Dermis blood vessel endothelial cell (primary cell): ENCODE data around the gene TRMT11. TPM values are rescaled to one million over a fixed set of nuclear protein-coding genes. Genes with fewer than 3 reads are reported as not detected.

ENCODE experiments used
- DNase-seq: peaks from one replicate; pipeline ENCODE4 v3.0.0; 2010
- total RNA-seq: library from RNA; depleted of rRNA; stranded (reverse); fragments of >200 nt; gene quantifications from 2 replicates; pipeline ENCODE4 v1.2.3, GENCODE V29; 2014

TRMT11 gene
- total RNA-seq, 1 donor from 2014 or later, result 18.0 TPM

DNA sequence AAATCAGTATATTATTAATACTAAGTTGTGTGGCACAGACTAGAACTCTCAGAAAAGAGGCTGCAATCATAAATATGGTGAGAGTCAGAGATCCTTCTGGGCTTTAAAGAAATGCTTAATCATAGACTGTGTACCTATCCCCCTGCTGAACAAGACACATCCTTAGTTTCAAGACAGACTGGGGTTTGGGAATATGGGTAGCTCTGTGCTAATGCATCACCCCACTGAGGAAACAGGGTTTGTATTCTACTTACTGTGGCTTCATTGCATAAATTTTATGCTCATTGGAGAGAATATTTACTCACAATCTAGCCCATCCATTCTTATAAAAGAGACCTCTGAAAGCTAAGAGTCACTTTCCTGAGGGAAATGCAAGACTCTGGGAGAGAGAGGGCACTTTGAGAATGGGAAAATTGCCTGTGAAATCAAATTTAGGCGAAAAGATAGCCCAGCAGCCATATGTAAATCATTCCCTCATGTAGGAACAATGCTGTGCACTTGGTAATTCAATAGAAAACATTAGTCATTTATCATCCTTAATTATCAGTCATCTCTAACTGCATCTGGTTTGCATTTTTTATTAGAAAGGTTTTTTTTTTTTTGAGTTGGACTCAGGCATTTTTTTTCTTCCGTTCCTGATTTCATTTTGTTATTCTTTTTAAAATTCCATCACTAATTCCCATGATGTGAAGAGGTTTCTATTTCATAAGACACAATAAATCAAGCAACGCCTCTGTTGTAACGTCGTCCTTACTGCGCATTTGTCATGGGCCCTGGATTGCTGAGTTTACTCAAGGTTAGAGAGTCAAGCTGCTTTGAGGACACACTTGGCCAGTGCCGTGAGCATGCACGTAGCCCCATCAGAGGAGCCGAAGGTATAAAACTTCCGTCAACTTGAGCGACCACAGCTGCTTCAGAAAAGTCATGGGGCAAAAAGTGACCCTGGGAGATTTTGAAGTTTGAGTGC, 91.8 kb downstream of the TRMT11 start:
- no peak for DNase-seq

GRCh38 chr6:126083875-126084274, 97.5 kb downstream of the TRMT11 start:
- DNase-seq, result no peak

DNA sequence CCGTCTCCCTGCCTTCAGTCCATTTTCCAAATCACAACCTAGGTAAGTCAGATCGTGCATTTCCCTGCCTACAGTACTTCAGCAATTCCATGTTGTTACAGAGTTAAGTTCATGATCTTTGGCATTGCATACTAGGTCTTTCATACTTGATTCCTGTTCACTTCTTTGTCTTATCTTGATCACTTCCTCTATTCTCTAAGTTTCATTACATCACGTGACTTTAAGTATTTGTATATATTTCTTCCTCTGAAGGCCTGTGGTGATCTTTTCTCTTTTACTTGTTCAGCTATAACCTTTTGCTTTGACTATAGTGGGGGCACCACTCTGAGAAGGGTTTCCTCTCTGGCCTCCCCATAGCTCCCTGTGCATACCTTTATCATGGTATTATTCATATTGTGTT, 100.2 kb downstream of the TRMT11 start:
- peak; percentile 3 for DNase-seq

Other genes starting within 250 kb of the TRMT11 start
- gene HEY2, start 236.9 kb upstream of the TRMT11 start, total RNA-seq, result not detected in 2 replicates
- 71.6 and 111 TPM in 2 replicates for gene NCOA7, start 195.6 kb upstream of the TRMT11 start, total RNA-seq
- gene HINT3, start 29.8 kb upstream of the TRMT11 start, total RNA-seq, result 13.0 and 20.3 TPM in 2 replicates